Progenitor cell of endocrine pancreas (in vitro differentiated cells): ENCODE measurements around the gene CYB5D1. TPM values are rescaled to one million over a fixed set of nuclear protein-coding genes. Genes with fewer than 3 reads are reported as not detected.

ENCODE experiments used
- DNase-seq: peaks from one replicate; pipeline ENCODE4 v3.0.0; 2021; ENCODE audit warnings: low spot score; ENCODE audit not compliant: unreplicated experiment
- H3K27ac Mint-ChIP-seq: 2 replicates; pipeline ENCODE4 v1.8.0; 2021; ENCODE audit warnings: mild to moderate bottlenecking, moderate library complexity, mixed read lengths
- H3K27me3 Mint-ChIP-seq: 2 replicates; pipeline ENCODE4 v1.8.0; 2021; ENCODE audit warnings: mixed read lengths
- H3K36me3 Mint-ChIP-seq: 2 replicates; pipeline ENCODE4 v1.8.0; 2022; ENCODE audit warnings: mixed read lengths; ENCODE audit not compliant: insufficient read depth
- H3K4me1 Mint-ChIP-seq: 2 replicates; pipeline ENCODE4 v1.8.0; 2021; ENCODE audit warnings: low read depth, mixed read lengths
- H3K4me3 Mint-ChIP-seq: 2 replicates; pipeline ENCODE4 v1.8.0; 2021; ENCODE audit warnings: low read depth, mild to moderate bottlenecking, moderate library complexity, mixed read lengths
- H3K9me3 Mint-ChIP-seq: 2 replicates; pipeline ENCODE4 v1.8.0; 2021; ENCODE audit warnings: low read depth, mixed read lengths
- CTCF ChIP-seq: fragments of 200-600 bp; sonication (generic); IDR thresholded peaks from one replicate; pipeline ENCODE4 v1.5.0; 2021; ENCODE audit warnings: antibody characterized with exemption, mild to moderate bottlenecking; ENCODE audit not compliant: unreplicated experiment
- total RNA-seq: library from RNA; stranded (reverse); gene quantifications from 2 replicates; pipeline ENCODE4 v1.2.1, GENCODE V29; 2021

CYB5D1 gene
- total RNA-seq, 1 donor from 2014 or later: 18.2 TPM

- Mint-ChIP-seq H3K36me3 (no peaks in the 10 kb centered on the region), H3K9me3 (no peaks in the 10 kb centered on the region), H3K4me3 (peak overlapping the region; percentile 67), H3K27ac (no peak overlapping the region), H3K27me3 (no peaks in the 10 kb centered on the region), H3K4me1 (peaks cover 3% of the 10 kb centered on the region)
- no peak for DNase-seq
- TF ChIP-seq CTCF: no peak
These were observed 27.0 kb downstream of the CYB5D1 start for GRCh38 chr17:7884581-7885366.

GRCh38 chr17:7885367-7886226 is 27.8 kb downstream of the CYB5D1 start:
- peaks cover 3% of the 10 kb centered on the region for H3K36me3 Mint-ChIP-seq
- H3K27ac Mint-ChIP-seq: no peak overlapping the region
- no peaks in the 10 kb centered on the region for H3K27me3 Mint-ChIP-seq
- peaks cover 3% of the 10 kb centered on the region for H3K4me1 Mint-ChIP-seq
- H3K4me3 Mint-ChIP-seq: peak overlapping the region; percentile 59
- peak; percentile 38 for DNase-seq
- no peak for TF ChIP-seq CTCF
- no peaks in the 10 kb centered on the region for H3K9me3 Mint-ChIP-seq

- Mint-ChIP-seq H3K27me3 (no peaks in the 10 kb centered on the region), H3K4me1 (peaks cover 3% of the 10 kb centered on the region), H3K27ac (no peak overlapping the region), H3K36me3 (peaks cover 8% of the 10 kb centered on the region), H3K4me3 (no peak overlapping the region), H3K9me3 (no peaks in the 10 kb centered on the region)
- DNase-seq: no peak
- peak; percentile 18 for TF ChIP-seq CTCF
These were observed 28.6 kb downstream of the CYB5D1 start for GRCh38 chr17:7886227-7887037.

GRCh38 chr17:7887038-7887481 is 29.3 kb downstream of the CYB5D1 start:
- H3K9me3 Mint-ChIP-seq: no peaks in the 10 kb centered on the region
- no peak overlapping the region for H3K27ac Mint-ChIP-seq
- H3K36me3 Mint-ChIP-seq: peaks cover 10% of the 10 kb centered on the region
- TF ChIP-seq CTCF: no peak
- DNase-seq: no peak
- H3K27me3 Mint-ChIP-seq: no peaks in the 10 kb centered on the region
- H3K4me1 Mint-ChIP-seq: peaks cover 3% of the 10 kb centered on the region
- no peak overlapping the region for H3K4me3 Mint-ChIP-seq
